K562 (cell line): ENCODE measurements around the gene ALG13. TPM values are rescaled to one million over a fixed set of nuclear protein-coding genes. Genes with fewer than 3 reads are reported as not detected.

Source experiments
- CHD1 ChIP-seq: fragments of 200-600 bp; sonication (generic); IDR thresholded peaks from one replicate; pipeline ENCODE4 v1.6.1; 2012; ENCODE audit warnings: mild to moderate bottlenecking, moderate library complexity, low read length, inconsistent platforms
- FOXJ2 ChIP-seq: fragments of 200-800 bp; sonication (Bioruptor generic); IDR thresholded peaks from 2 replicates; pipeline ENCODE4 v1.6.1; 2016; ENCODE audit warnings: missing genetic modification characterization, missing compliant biosample characterization
- HMG20A ChIP-seq: fragments of 450-650 bp; formaldehyde crosslinking; conservative IDR thresholded peaks from 2 replicates; pipeline ENCODE4 v1.4.0; 2020; ENCODE audit warnings: mild to moderate bottlenecking, mixed read lengths
- MAFF ChIP-seq: IDR thresholded peaks from 2 replicates; pipeline ENCODE4 v1.6.1; 2012; ENCODE audit warnings: low read length, improper control_type of control experiment
- MCM3 ChIP-seq: fragments of 450-650 bp; IDR thresholded peaks from 2 replicates; pipeline ENCODE4 v1.6.1; 2016
- MEF2A ChIP-seq: IDR thresholded peaks from 2 replicates; pipeline ENCODE4 v1.6.1; 2011; ENCODE audit warnings: low read depth, mild to moderate bottlenecking, low read length, moderate library complexity; ENCODE audit not compliant: control insufficient read depth
- NR2C1 ChIP-seq, 2 experiments: fragments of 450-650 bp; IDR thresholded peaks; 2 replicates each; pipeline ENCODE4 v1.6.1; 2017; ENCODE audit warnings: mild to moderate bottlenecking in 2 of 2, antibody characterized with exemption in 1 of 2, inconsistent platforms in 1 of 2, missing compliant biosample characterization in 1 of 2, missing genetic modification characterization in 1 of 2
- POLR2AphosphoS5 ChIP-seq: IDR thresholded peaks from 2 replicates; pipeline ENCODE4 v1.6.1; 2011; ENCODE audit warnings: mild to moderate bottlenecking, low read depth, low read length, moderate library complexity; ENCODE audit not compliant: control insufficient read depth, insufficient read depth
- RBM17 ChIP-seq: fragments of 200-400 bp; formaldehyde crosslinking; IDR thresholded peaks from 2 replicates; pipeline ENCODE4 v1.6.1; 2017; ENCODE audit warnings: low read depth, mild to moderate bottlenecking, low read length, borderline replicate concordance
- RCOR1 ChIP-seq, 2 experiments: IDR thresholded peaks; 2 replicates each; pipeline ENCODE4 v1.6.1; 2012; ENCODE audit warnings: low read depth in 2 of 2, low read length in 2 of 2, borderline replicate concordance in 1 of 2, improper control_type of control experiment in 1 of 2
- SIRT6 ChIP-seq: IDR thresholded peaks from one replicate; pipeline ENCODE4 v1.6.1; 2012; ENCODE audit warnings: low read depth, mild to moderate bottlenecking, control low read depth, inconsistent platforms, low read length, moderate library complexity
- STAT5B ChIP-seq: fragments of 250-450 bp; sonication (Bioruptor Pico); IDR thresholded peaks from 2 replicates; pipeline ENCODE4 v1.8.0; 2021; ENCODE audit warnings: mild to moderate bottlenecking, inconsistent platforms
- ZBED1 ChIP-seq: IDR thresholded peaks from 2 replicates; pipeline ENCODE4 v1.6.1; 2014
- ZNF165 ChIP-seq: fragments of 250-450 bp; sonication (Bioruptor Pico); IDR thresholded peaks from 2 replicates; pipeline ENCODE4 v1.4.0; 2020; ENCODE audit warnings: borderline replicate concordance
- ZNF263 ChIP-seq: sonication (generic); formaldehyde crosslinking; IDR thresholded peaks from 2 replicates; pipeline ENCODE4 v1.8.0; 2022; ENCODE audit warnings: mild to moderate bottlenecking, missing genetic modification reagents, borderline replicate concordance
- ZNF311 ChIP-seq: fragments of 250-450 bp; sonication (Bioruptor Pico); IDR thresholded peaks from 2 replicates; pipeline ENCODE4 v1.4.0; 2020; ENCODE audit warnings: mild to moderate bottlenecking, moderate library complexity
- ZNF354B ChIP-seq: fragments of 250-450 bp; sonication (Bioruptor Pico); IDR thresholded peaks from 2 replicates; pipeline ENCODE4 v1.4.0; 2020
- ZNF41 ChIP-seq: fragments of 250-450 bp; sonication (Bioruptor Pico); conservative IDR thresholded peaks from 2 replicates; pipeline ENCODE4 v1.4.0; 2020; ENCODE audit warnings: mild to moderate bottlenecking
- ZNF561 ChIP-seq: fragments of 450-650 bp; formaldehyde crosslinking; conservative IDR thresholded peaks from 2 replicates; pipeline ENCODE4 v1.4.0; 2020; ENCODE audit warnings: mild to moderate bottlenecking, moderate library complexity
- ZNF668 ChIP-seq: fragments of 250-450 bp; sonication (Bioruptor Pico); IDR thresholded peaks from 2 replicates; pipeline ENCODE4 v1.8.0; 2022; ENCODE audit warnings: mild to moderate bottlenecking, inconsistent platforms
- ZNF707 ChIP-seq: fragments of 250-450 bp; sonication (Bioruptor Pico); conservative IDR thresholded peaks from 2 replicates; pipeline ENCODE4 v1.8.0; 2022; ENCODE audit warnings: inconsistent platforms, mild to moderate bottlenecking, moderate library complexity
- ZNF766 ChIP-seq: fragments of 200-800 bp; sonication (Bioruptor generic); conservative IDR thresholded peaks from 2 replicates; pipeline ENCODE4 v1.6.1; 2016; ENCODE audit warnings: missing genetic modification characterization, missing compliant biosample characterization
- ZZZ3 ChIP-seq: fragments of 450-650 bp; IDR thresholded peaks from 2 replicates; pipeline ENCODE4 v1.6.1; 2016; ENCODE audit warnings: antibody characterized with exemption, mild to moderate bottlenecking, moderate library complexity
- polyA plus RNA-seq, 8 experiments: library from polyadenylated mRNA; depleted of rRNA in 4 of 8; stranded (reverse) in 5 of 8; unstranded in 3 of 8; fragments of >200 nt; fragmentation: Nextera tagmentation in 2 of 8; fragmentation: Illumina TruSeq in 1 of 8; extraction: Ambion mirVana in 2 of 8; extraction: Trizol in 1 of 8; gene quantifications; 2 replicates each; pipeline versions ENCODE4 v1.2.1 to v1.2.3, GENCODE V29; 2011 to 2014; ENCODE audit warnings: inconsistent platforms in 1 of 8, missing spikeins in 1 of 8
- total RNA-seq, 7 experiments: library from RNA; depleted of rRNA in 6 of 7; stranded (reverse); fragments of >200 nt in 6 of 7; fragmentation: Illumina TruSeq in 2 of 7; extraction: Trizol in 2 of 7; gene quantifications; 2 replicates each; pipeline versions ENCODE4 v1.2.1 to v1.2.3, GENCODE V29; 2011 to 2021; ENCODE audit warnings: low replicate concordance in 1 of 7
- TF ChIP-seq, protein P1 (sequence below), 3 experiments: fragments of 200-800 bp in 1 of 3; sonication (Bioruptor generic) in 1 of 3; sonication (generic) in 1 of 3; formaldehyde crosslinking in 1 of 3; IDR thresholded peaks; 2 replicates each; pipeline versions ENCODE4 v1.6.1 to v1.8.0; 2016 to 2022; ENCODE audit warnings: mild to moderate bottlenecking in 2 of 3, missing compliant biosample characterization in 2 of 3, missing genetic modification characterization in 2 of 3, missing genetic modification reagents in 1 of 3
- TF ChIP-seq, protein P2 (sequence below), 3 experiments: fragments of 200-800 bp in 1 of 3; fragments of 250-450 bp in 1 of 3; fragments of 450-650 bp in 1 of 3; sonication (Bioruptor Pico) in 1 of 3; sonication (Bioruptor generic) in 1 of 3; formaldehyde crosslinking in 1 of 3; IDR thresholded peaks; 2 replicates each; pipeline versions ENCODE4 v1.6.1 to v1.8.0; 2016 to 2022; ENCODE audit warnings: mild to moderate bottlenecking in 2 of 3, missing genetic modification characterization in 2 of 3, missing compliant biosample characterization in 1 of 3, moderate library complexity in 1 of 3

Gene ALG13
- total and polyA plus RNA-seq, 9 of the 15 experiments (the other 6 are each of a cell fraction or from before 2014, with no cell fraction given), result 40.3 to 117 (median 68.2) TPM

DNA sequence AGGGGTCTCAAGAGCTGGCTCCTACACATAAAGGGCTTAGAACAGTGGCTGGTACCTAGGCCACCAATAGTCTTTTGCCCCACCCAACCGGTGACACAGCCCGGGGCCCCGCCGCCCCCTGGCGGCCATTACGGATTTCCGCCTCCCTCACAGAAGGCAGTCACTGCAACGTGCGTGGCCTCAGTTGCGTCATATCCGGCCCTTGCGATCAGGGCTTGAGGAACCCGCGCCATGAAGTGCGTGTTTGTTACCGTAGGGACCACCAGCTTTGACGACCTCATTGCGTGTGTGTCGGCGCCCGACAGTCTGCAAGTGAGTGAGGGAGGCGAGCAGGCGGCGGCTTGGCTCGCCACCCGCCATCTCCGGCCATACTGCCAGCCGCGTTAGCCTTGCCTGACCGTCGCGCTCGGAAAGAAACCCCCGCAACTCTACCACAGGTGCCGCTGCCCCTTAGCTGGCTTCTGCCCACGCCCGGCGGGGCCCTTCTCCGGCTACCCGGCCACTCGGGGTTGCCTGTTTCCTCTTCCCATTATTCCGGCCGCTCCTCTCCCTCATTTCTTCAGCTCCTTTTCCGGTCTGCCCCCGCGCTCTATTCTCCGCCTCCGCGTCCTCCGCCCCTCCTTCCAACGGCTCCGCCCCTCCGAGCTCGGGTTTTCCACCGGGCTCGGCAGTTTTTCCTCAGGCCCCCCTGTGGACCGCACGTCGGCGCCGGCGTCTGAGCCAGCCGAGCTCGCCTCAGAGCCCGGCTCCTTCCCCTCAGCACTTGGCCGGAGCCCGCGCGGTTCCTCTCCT lies at the start of gene ALG13 (continued):
- no peak for TF ChIP-seq ZNF354B (CRISPR knock-in tag)
- TF ChIP-seq MAFF, result no peak
- TF ChIP-seq, protein P1, sequence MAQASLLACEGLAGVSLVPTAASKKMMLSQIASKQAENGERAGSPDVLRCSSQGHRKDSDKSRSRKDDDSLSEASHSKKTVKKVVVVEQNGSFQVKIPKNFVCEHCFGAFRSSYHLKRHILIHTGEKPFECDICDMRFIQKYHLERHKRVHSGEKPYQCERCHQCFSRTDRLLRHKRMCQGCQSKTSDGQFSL (CRISPR knock-in tag; IDR thresholded peaks at IDR 0.05), result no peak
- TF ChIP-seq, protein P1 (tag; IDR thresholded peaks at IDR 0.05), result no peak
- no peak for TF ChIP-seq ZNF311 (CRISPR knock-in tag)
- TF ChIP-seq MEF2A, result no peak
- peak in 1 of 2 experiments; percentile 23; a peak in 1 of 4 replicates for TF ChIP-seq RCOR1 (IDR thresholded peaks at IDR 0.05; ENCODE audit: borderline replicate concordance in 1 of 2, low read depth in 2 of 2, low read length in 2 of 2)
- TF ChIP-seq FOXJ2 (tag), result no peak
- no peak for TF ChIP-seq STAT5B (CRISPR knock-in tag)
- TF ChIP-seq ZNF561 (CRISPR knock-in tag), result no peak
- TF ChIP-seq ZBED1, result no peak
- TF ChIP-seq RBM17, result no peak
- peak; percentile 66 for TF ChIP-seq CHD1
- TF ChIP-seq SIRT6, result no peak
- peak; percentile 65 for TF ChIP-seq POLR2AphosphoS5
- no peak for TF ChIP-seq ZNF41 (CRISPR knock-in tag)
- TF ChIP-seq, protein P2, sequence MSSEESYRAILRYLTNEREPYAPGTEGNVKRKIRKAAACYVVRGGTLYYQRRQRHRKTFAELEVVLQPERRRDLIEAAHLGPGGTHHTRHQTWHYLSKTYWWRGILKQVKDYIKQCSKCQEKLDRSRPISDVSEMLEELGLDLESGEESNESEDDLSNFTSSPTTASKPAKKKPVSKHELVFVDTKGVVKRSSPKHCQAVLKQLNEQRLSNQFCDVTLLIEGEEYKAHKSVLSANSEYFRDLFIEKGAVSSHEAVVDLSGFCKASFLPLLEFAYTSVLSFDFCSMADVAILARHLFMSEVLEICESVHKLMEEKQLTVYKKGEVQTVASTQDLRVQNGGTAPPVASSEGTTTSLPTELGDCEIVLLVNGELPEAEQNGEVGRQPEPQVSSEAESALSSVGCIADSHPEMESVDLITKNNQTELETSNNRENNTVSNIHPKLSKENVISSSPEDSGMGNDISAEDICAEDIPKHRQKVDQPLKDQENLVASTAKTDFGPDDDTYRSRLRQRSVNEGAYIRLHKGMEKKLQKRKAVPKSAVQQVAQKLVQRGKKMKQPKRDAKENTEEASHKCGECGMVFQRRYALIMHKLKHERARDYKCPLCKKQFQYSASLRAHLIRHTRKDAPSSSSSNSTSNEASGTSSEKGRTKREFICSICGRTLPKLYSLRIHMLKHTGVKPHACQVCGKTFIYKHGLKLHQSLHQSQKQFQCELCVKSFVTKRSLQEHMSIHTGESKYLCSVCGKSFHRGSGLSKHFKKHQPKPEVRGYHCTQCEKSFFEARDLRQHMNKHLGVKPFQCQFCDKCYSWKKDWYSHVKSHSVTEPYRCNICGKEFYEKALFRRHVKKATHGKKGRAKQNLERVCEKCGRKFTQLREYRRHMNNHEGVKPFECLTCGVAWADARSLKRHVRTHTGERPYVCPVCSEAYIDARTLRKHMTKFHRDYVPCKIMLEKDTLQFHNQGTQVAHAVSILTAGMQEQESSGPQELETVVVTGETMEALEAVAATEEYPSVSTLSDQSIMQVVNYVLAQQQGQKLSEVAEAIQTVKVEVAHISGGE (CRISPR knock-in tag; IDR thresholded peaks at IDR 0.05), result no peak; a peak in 1 of 6 replicates
- TF ChIP-seq ZNF165 (CRISPR knock-in tag), result no peak
- no peak for TF ChIP-seq ZZZ3
- TF ChIP-seq ZNF766 (CRISPR knock-in tag), result no peak; the same call in 1 of the 2 replicates
- TF ChIP-seq HMG20A, result no peak
- no peak for TF ChIP-seq MCM3
- no peak for TF ChIP-seq ZNF668 (CRISPR knock-in tag)
- peak; percentile 49; the same call in 1 of the 2 replicates for TF ChIP-seq ZNF263 (CRISPR knock-in tag)
- TF ChIP-seq NR2C1 (IDR thresholded peaks at IDR 0.05), result no peak
- TF ChIP-seq NR2C1 (tag; IDR thresholded peaks at IDR 0.05), result no peak
- TF ChIP-seq ZNF707 (CRISPR knock-in tag), result no peak
